ENCODE data around the gene TRPM2.

The TRPM2 gene

GRCh38 chr21:44317871-44318270 lies 35.5 kb upstream of the TRPM2 start:
- H3K27ac ChIP-seq, result no peak overlapping the region
- no peak for TF ChIP-seq ZFX (IDR thresholded peaks at IDR 0.05)
- TF ChIP-seq CTCF (conservative IDR thresholded peaks at IDR 0.05), result no peak

- TF ChIP-seq CTCF (conservative IDR thresholded peaks at IDR 0.05) (no peak), ZFX (IDR thresholded peaks at IDR 0.05) (no peak)
- no peak overlapping the region for H3K27ac ChIP-seq
Observed at GRCh38 chr21:44318489-44319285, 34.7 kb upstream of the TRPM2 start.

- no peak overlapping the region for H3K27ac ChIP-seq
- TF ChIP-seq ZFX (IDR thresholded peaks at IDR 0.05), result no peak
- TF ChIP-seq CTCF (conservative IDR thresholded peaks at IDR 0.05), result no peak
Observed at GRCh38 chr21:44319407-44320065, 33.9 kb upstream of the TRPM2 start.

DNA sequence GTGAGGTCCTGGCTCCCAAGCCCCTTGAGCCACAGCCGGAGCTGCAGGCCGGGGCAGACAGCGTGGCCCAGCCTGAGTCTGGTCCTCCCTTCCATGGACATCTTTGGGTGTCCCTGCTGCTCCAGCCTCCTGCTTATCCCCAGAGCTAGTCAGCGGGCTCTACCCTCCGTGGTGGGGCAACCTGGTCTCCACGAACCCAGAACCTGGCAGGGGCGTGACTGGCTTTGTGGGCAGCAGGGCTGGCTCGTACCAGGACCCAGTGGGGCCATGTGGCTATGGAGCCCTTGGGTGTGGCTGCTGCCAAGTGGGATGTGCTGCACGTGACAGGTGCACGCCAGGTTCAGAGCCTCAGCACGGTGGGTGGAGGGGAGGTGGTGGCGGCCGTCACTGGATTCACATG lies 32.6 kb upstream of the TRPM2 start:
- no peak overlapping the region for H3K27ac ChIP-seq
- TF ChIP-seq CTCF (conservative IDR thresholded peaks at IDR 0.05) (no peak), ZFX (IDR thresholded peaks at IDR 0.05) (no peak)

DNA sequence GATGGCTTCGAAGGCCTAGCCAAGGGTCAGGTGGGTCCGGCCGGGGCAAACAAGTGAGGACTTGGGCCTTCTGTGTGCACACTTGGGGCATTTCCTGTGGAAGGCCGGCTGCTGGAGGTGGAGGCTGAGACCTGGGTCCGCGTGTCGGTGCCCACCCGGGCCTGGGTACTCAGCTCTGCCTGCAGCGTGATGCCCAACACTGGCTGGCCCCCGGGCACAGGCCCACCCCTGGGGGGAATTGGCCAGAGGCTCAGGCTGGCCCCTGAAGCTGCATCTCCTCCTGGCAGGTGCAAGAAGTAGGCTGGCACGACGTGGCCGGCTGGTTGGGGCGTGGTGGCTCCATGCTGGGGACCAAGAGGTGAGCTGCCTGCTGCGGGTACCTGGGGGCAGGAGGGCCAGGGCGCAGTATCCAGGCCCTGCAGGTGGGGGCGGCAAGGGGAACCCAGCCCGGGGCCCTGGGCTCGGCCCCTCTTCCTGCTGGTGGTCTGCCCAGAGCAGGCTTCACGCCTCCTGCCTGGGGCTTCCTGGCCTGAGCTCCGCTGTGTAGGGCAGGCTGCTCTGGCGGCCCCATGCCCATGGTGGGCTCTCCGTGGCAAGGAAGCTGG lies 31.5 kb upstream of the TRPM2 start:
- H3K27ac ChIP-seq, result no peak overlapping the region
- TF ChIP-seq ZFX (IDR thresholded peaks at IDR 0.05), result no peak
- TF ChIP-seq CTCF (conservative IDR thresholded peaks at IDR 0.05), result no peak

GRCh38 chr21:44322621-44323325 lies 30.6 kb upstream of the TRPM2 start:
- H3K27ac ChIP-seq, result no peak overlapping the region
- TF ChIP-seq ZFX (IDR thresholded peaks at IDR 0.05) (no peak), CTCF (conservative IDR thresholded peaks at IDR 0.05) (no peak)

All from C4-2B (cell line).